ENCODE data around the gene CST4.

DNA sequence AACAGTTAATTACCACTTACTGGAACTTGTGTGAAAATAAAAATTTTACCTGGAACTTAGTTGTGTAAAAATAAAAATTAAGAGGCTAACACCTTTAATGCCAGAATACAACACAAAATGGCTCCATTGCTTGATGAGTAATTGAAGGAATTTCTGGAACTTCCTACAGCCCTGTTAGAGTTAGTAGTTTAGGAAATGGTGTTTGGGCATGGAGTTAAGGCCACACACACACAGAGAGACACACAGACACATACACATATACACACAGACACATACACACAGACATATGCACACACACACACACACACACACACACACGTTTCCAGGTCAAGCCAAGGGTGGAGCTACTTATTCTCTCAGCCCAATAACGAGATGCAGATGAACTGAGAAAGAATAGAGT lies 30.5 kb downstream of the CST4 start:
- no peak for TF ChIP-seq CTCF (IDR thresholded peaks at IDR 0.05; ENCODE audit: borderline replicate concordance, extremely low read depth, low read length, poor library complexity, severe bottlenecking)
- TF ChIP-seq EZH2 (IDR thresholded peaks at IDR 0.05; ENCODE audit: borderline replicate concordance, low read depth, low read length, severe bottlenecking): no peak

Data from DND-41 (cell line).